HEK293 (cell line): ENCODE measurements around the gene STK36.

Experiments
- CTCF ChIA-PET: fragments of 350-600 bp; formaldehyde crosslinking; extraction: SDS; loops from one replicate; lab custom pipeline; 2021; ENCODE audit warnings: antibody characterized with exemption; lab: Yijun Ruan, JAX
- POLR2A ChIA-PET: fragments of 300-600 bp; formaldehyde crosslinking; extraction: SDS; loops from one replicate; lab custom pipeline; 2020; ENCODE audit warnings: antibody characterized with exemption, inconsistent platforms; lab: Yijun Ruan, JAX
- H3K27ac ChIP-seq: fragments of 200-500 bp; sonication (Bioruptor generic); 2 replicates; pipeline ENCODE4 v1.5.1; 2014; ENCODE audit warnings: low read depth, low read length, control low read depth, inconsistent platforms; ENCODE audit errors: extremely low read depth
- H3K36me3 ChIP-seq, 2 experiments: fragments of 200-500 bp in 1 of 2; sonication (Bioruptor generic) in 1 of 2; 1 replicate in 1 of 2; 2 replicates in 1 of 2; pipeline ENCODE4 v1.5.1; 2014 to 2017; ENCODE audit warnings: inconsistent platforms in 2 of 2, low read length in 2 of 2; ENCODE audit not compliant: control insufficient read depth in 2 of 2, insufficient read depth in 1 of 2
- H3K4me1 ChIP-seq: fragments of 200-500 bp; sonication (Bioruptor generic); 2 replicates; pipeline ENCODE4 v1.5.1; 2014; ENCODE audit warnings: mild to moderate bottlenecking, low read length, inconsistent platforms; ENCODE audit not compliant: control insufficient read depth, insufficient read depth
- H3K4me3 ChIP-seq: 2 replicates; pipeline ENCODE4 v1.5.1; 2011; ENCODE audit warnings: low read depth, mild to moderate bottlenecking, control low read depth, low read length, moderate library complexity
- H3K9me3 ChIP-seq: fragments of 200-500 bp; sonication (Bioruptor generic); 2 replicates; pipeline ENCODE4 v1.5.1; 2014; ENCODE audit warnings: low read depth, low read length, inconsistent platforms; ENCODE audit not compliant: control insufficient read depth, insufficient read depth
- PRDM1 ChIP-seq: fragments of 450-650 bp; formaldehyde crosslinking; IDR thresholded peaks from 2 replicates; pipeline ENCODE4; 2016; ENCODE audit warnings: missing biosample characterization, missing genetic modification characterization
- SCRT1 ChIP-seq: fragments of 450-650 bp; formaldehyde crosslinking; IDR thresholded peaks from 2 replicates; pipeline ENCODE4 v1.5.1; 2016; ENCODE audit warnings: missing biosample characterization, missing genetic modification characterization, borderline replicate concordance
- SCRT2 ChIP-seq: fragments of 450-650 bp; formaldehyde crosslinking; IDR thresholded peaks from 2 replicates; pipeline ENCODE4 v1.5.1; 2016; ENCODE audit warnings: missing biosample characterization, missing genetic modification characterization
- SETDB1 ChIP-seq: IDR thresholded peaks from one replicate; pipeline ENCODE4 v1.6.1; 2017; ENCODE audit warnings: mild to moderate bottlenecking, low read length, moderate library complexity, mixed read lengths; ENCODE audit not compliant: insufficient read length
- TRIM28 ChIP-seq: IDR thresholded peaks from 2 replicates; pipeline ENCODE4 v1.6.1; 2011; ENCODE audit warnings: low read length, control low read depth, borderline replicate concordance
- ZBTB20 ChIP-seq: fragments of 450-650 bp; formaldehyde crosslinking; IDR thresholded peaks from 2 replicates; pipeline ENCODE4 v1.5.1; 2016; ENCODE audit warnings: missing biosample characterization, missing genetic modification characterization
- ZNF391 ChIP-seq: fragments of 450-650 bp; formaldehyde crosslinking; IDR thresholded peaks from 2 replicates; pipeline ENCODE4 v1.5.1; 2016; ENCODE audit warnings: low read depth, missing biosample characterization, missing genetic modification characterization, borderline replicate concordance
- ZNF426 ChIP-seq: fragments of 450-650 bp; formaldehyde crosslinking; IDR thresholded peaks from 2 replicates; pipeline ENCODE4 v1.5.1; 2017; ENCODE audit warnings: missing biosample characterization, missing genetic modification characterization, mild to moderate bottlenecking, inconsistent platforms, moderate library complexity
- ZNF433 ChIP-seq: fragments of 450-650 bp; formaldehyde crosslinking; IDR thresholded peaks from 2 replicates; pipeline ENCODE4 v1.5.1; 2016; ENCODE audit warnings: missing biosample characterization, missing genetic modification characterization, low read depth
- ZNF473 ChIP-seq: fragments of 450-650 bp; formaldehyde crosslinking; IDR thresholded peaks from 2 replicates; pipeline ENCODE4 v1.5.1; 2017; ENCODE audit warnings: missing biosample characterization, missing genetic modification characterization
- ZNF624 ChIP-seq: fragments of 450-650 bp; formaldehyde crosslinking; IDR thresholded peaks from 2 replicates; pipeline ENCODE4 v1.5.1; 2017; ENCODE audit warnings: missing biosample characterization, missing genetic modification characterization
- ZNF654 ChIP-seq: fragments of 450-650 bp; formaldehyde crosslinking; IDR thresholded peaks from 2 replicates; pipeline ENCODE4 v1.5.1; 2016; ENCODE audit warnings: low read depth, missing biosample characterization, missing genetic modification characterization
- ZNF776 ChIP-seq: fragments of 450-650 bp; formaldehyde crosslinking; IDR thresholded peaks from 2 replicates; pipeline ENCODE4 v1.5.0; 2017; ENCODE audit warnings: missing biosample characterization, missing genetic modification characterization, borderline replicate concordance
- ZNF791 ChIP-seq: fragments of 450-650 bp; formaldehyde crosslinking; IDR thresholded peaks from 2 replicates; pipeline ENCODE4 v1.5.1; 2016; ENCODE audit warnings: missing biosample characterization, missing genetic modification characterization
- ZSCAN23 ChIP-seq: fragments of 450-650 bp; formaldehyde crosslinking; IDR thresholded peaks from 2 replicates; pipeline ENCODE4 v1.5.1; 2016; ENCODE audit warnings: missing biosample characterization, missing genetic modification characterization
- TF ChIP-seq, protein P1 (sequence below): fragments of 450-650 bp; IDR thresholded peaks from 2 replicates; pipeline ENCODE4 v1.5.1; 2018; ENCODE audit warnings: missing biosample characterization, mild to moderate bottlenecking, missing genetic modification characterization
- TF ChIP-seq, protein P2 (sequence below): fragments of 450-650 bp; formaldehyde crosslinking; IDR thresholded peaks from 2 replicates; pipeline ENCODE4 v1.5.1; 2016; ENCODE audit warnings: missing biosample characterization, missing genetic modification characterization
- TF ChIP-seq, protein P3 (sequence below): fragments of 450-650 bp; formaldehyde crosslinking; IDR thresholded peaks from 2 replicates; pipeline ENCODE4 v1.5.1; 2016; ENCODE audit warnings: missing biosample characterization, missing genetic modification characterization, low read depth
- TF ChIP-seq, protein P4 (sequence below): fragments of 450-650 bp; formaldehyde crosslinking; IDR thresholded peaks from 2 replicates; pipeline ENCODE4 v1.5.1; 2016; ENCODE audit warnings: missing biosample characterization, missing genetic modification characterization
- TF ChIP-seq, protein P5 (sequence below): fragments of 450-650 bp; formaldehyde crosslinking; IDR thresholded peaks from 2 replicates; pipeline ENCODE4 v1.5.1; 2016; ENCODE audit warnings: missing biosample characterization, missing genetic modification characterization, borderline replicate concordance

The STK36 gene

DNA sequence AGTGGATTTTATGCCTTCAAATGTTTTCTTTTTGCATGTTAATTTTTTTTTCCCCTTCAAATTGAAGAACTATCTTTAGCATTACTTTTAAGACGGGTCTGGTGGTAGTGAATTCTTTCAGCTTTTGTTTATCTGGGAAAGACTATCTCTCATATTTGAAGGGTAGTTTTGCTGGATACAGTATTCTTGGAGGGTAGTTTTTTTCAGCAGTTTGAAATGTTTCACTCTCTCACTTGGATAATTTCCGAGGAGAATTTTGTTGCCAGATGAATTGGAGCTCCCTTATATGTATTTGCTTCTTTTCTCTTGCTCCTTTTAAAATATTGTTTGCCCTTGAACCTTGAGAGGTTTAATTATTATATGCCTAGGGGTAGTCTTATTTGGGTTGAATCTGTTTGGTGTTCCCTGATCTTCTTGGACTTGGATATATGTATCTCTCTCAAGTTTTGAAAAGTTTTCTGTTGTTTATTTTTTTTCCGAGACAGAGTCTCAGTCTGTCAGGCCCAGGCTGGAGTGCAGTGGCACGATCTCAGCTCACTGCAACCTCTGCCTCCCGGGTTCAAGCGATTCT, 54.2 kb downstream of the STK36 start (continued):
- TF ChIP-seq ZNF791 (tag by site-specific recombination), result no peak
- TF ChIP-seq, protein P1, sequence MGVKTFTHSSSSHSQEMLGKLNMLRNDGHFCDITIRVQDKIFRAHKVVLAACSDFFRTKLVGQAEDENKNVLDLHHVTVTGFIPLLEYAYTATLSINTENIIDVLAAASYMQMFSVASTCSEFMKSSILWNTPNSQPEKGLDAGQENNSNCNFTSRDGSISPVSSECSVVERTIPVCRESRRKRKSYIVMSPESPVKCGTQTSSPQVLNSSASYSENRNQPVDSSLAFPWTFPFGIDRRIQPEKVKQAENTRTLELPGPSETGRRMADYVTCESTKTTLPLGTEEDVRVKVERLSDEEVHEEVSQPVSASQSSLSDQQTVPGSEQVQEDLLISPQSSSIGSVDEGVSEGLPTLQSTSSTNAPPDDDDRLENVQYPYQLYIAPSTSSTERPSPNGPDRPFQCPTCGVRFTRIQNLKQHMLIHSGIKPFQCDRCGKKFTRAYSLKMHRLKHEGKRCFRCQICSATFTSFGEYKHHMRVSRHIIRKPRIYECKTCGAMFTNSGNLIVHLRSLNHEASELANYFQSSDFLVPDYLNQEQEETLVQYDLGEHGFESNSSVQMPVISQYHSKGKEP, result no peak

DNA sequence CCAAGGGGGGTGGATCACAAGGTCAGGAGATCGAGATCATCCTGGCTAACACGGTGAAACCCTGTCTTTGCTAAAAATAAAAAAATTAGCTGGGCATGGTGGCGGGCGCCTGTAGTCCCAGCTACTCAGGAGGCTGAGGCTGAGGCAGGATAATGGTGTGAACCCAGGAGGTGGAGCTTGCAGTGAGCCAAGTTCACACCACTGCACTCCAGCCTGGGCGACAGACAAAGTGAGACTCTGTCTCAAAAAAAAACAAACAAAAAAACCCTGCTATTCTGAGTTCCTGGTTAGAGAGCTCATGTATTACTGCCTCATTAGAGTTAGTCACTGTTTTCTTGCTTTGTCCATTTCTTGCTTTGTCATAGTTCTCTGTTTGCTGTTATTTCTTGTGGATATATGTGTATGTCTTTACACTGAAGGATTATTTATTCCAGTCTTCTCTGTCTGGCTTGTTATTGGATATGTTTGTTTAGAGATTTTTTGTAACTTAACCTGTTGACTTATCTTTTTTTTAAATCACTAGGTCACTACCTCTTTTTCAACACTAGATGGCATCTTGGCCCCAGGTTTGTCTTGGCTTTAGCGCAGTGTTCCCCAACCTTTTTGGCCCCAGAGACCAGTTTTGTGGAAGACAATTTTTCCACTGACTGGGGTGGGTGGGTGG, 55.7 kb downstream of the STK36 start:
- ChIA-PET CTCF (interaction anchor here (0.5 to 3.7 kb wide), 10 partner anchors 16 to 562 kb away, joined by 3 to 27 read pairs (median 4); partner anchors contain the start of genes BCS1L and ZNF142), POLR2A (no interaction called here)
- H3K4me3 ChIP-seq, result no peak overlapping the region

DNA sequence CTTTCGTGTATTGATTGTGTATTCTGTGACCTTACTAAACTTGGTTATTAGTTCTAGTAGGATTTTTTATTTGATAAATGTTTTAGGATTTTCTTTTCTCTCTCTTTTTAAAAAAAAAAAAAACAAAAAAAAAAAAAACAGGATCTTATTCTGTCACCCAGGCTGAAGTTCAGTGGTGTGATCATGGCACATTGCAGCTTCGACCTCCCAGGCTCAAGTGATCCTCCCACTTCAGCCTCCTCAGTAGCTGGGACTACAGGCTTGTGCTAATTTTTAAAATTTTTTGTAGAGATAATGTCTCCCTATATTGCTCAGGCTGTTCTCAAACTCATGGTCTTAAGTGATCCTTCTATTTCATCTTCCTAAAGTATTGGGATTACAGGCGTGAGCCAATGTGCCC, 57.8 kb downstream of the STK36 start:
- ChIA-PET POLR2A (no interaction called here), CTCF (interaction anchor here (0.7 to 1.6 kb wide), 2 partner anchors 17 to 118 kb away, joined by 3 to 4 read pairs; no protein-coding TSS in a partner anchor)
- H3K9me3 ChIP-seq, result peaks cover 3% of the 10 kb centered on the region; the same call in 1 of the 2 replicates
- H3K36me3 ChIP-seq, result peaks cover 27 to 40% of the 10 kb centered on the region in 2 experiments
- TF ChIP-seq, protein P2, sequence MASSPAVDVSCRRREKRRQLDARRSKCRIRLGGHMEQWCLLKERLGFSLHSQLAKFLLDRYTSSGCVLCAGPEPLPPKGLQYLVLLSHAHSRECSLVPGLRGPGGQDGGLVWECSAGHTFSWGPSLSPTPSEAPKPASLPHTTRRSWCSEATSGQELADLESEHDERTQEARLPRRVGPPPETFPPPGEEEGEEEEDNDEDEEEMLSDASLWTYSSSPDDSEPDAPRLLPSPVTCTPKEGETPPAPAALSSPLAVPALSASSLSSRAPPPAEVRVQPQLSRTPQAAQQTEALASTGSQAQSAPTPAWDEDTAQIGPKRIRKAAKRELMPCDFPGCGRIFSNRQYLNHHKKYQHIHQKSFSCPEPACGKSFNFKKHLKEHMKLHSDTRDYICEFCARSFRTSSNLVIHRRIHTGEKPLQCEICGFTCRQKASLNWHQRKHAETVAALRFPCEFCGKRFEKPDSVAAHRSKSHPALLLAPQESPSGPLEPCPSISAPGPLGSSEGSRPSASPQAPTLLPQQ (tag by site-specific recombination), result no peak
- TF ChIP-seq ZBTB20 (no peak), ZNF426 (no peak)
- peaks cover 6% of the 10 kb centered on the region for H3K4me1 ChIP-seq
- no peak overlapping the region for H3K4me3 ChIP-seq
- H3K27ac ChIP-seq, result no peak overlapping the region

More for the DNA sequence above, 55.7 kb downstream of the STK36 start:
- TF ChIP-seq ZNF624 (no peak), ZNF776 (tag by site-specific recombination) (no peak), ZNF391 (no peak), SCRT1 (tag by site-specific recombination) (peak; percentile 59; the same call in 1 of the 2 replicates), PRDM1 (tag by site-specific recombination) (no peak), ZNF433 (tag by site-specific recombination) (no peak), ZNF654 (tag by site-specific recombination) (peak; percentile 23; the same call in 1 of the 2 replicates), SETDB1 (peak; percentile 76), SCRT2 (tag by site-specific recombination) (peak; percentile 75), ZNF473 (no peak), ZSCAN23 (tag by site-specific recombination) (no peak), TRIM28 (no peak)
- TF ChIP-seq, protein P3, sequence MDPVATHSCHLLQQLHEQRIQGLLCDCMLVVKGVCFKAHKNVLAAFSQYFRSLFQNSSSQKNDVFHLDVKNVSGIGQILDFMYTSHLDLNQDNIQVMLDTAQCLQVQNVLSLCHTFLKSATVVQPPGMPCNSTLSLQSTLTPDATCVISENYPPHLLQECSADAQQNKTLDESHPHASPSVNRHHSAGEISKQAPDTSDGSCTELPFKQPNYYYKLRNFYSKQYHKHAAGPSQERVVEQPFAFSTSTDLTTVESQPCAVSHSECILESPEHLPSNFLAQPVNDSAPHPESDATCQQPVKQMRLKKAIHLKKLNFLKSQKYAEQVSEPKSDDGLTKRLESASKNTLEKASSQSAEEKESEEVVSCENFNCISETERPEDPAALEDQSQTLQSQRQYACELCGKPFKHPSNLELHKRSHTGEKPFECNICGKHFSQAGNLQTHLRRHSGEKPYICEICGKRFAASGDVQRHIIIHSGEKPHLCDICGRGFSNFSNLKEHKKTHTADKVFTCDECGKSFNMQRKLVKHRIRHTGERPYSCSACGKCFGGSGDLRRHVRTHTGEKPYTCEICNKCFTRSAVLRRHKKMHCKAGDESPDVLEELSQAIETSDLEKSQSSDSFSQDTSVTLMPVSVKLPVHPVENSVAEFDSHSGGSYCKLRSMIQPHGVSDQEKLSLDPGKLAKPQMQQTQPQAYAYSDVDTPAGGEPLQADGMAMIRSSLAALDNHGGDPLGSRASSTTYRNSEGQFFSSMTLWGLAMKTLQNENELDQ, result no peak
- TF ChIP-seq, protein P4, sequence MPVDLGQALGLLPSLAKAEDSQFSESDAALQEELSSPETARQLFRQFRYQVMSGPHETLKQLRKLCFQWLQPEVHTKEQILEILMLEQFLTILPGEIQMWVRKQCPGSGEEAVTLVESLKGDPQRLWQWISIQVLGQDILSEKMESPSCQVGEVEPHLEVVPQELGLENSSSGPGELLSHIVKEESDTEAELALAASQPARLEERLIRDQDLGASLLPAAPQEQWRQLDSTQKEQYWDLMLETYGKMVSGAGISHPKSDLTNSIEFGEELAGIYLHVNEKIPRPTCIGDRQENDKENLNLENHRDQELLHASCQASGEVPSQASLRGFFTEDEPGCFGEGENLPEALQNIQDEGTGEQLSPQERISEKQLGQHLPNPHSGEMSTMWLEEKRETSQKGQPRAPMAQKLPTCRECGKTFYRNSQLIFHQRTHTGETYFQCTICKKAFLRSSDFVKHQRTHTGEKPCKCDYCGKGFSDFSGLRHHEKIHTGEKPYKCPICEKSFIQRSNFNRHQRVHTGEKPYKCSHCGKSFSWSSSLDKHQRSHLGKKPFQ (tag by site-specific recombination), result peak; percentile 49; the same call in 1 of the 2 replicates
- TF ChIP-seq, protein P5, sequence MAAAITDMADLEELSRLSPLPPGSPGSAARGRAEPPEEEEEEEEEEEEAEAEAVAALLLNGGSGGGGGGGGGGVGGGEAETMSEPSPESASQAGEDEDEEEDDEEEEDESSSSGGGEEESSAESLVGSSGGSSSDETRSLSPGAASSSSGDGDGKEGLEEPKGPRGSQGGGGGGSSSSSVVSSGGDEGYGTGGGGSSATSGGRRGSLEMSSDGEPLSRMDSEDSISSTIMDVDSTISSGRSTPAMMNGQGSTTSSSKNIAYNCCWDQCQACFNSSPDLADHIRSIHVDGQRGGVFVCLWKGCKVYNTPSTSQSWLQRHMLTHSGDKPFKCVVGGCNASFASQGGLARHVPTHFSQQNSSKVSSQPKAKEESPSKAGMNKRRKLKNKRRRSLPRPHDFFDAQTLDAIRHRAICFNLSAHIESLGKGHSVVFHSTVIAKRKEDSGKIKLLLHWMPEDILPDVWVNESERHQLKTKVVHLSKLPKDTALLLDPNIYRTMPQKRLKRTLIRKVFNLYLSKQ, result no peak
- H3K4me1 ChIP-seq, result peaks cover 18% of the 10 kb centered on the region
- peaks cover 24 to 28% of the 10 kb centered on the region in 2 experiments for H3K36me3 ChIP-seq
- H3K9me3 ChIP-seq, result peaks cover 3% of the 10 kb centered on the region; the same call in 1 of the 2 replicates
- H3K27ac ChIP-seq, result no peak overlapping the region
